Measurements from ENCODE around the gene MYCN. TPM values are rescaled to one million over a fixed set of nuclear protein-coding genes. Genes with fewer than 3 reads are reported as not detected.
"Not testable (repeated sequence)": the region's sequence is repeated elsewhere in the genome, so short reads cannot be mapped to it uniquely, and the experiment has no call there.

The MYCN gene
- total and polyA plus RNA-seq, 9 donors = 1.2 to 7.0 (median 2.7) TPM

DNA sequence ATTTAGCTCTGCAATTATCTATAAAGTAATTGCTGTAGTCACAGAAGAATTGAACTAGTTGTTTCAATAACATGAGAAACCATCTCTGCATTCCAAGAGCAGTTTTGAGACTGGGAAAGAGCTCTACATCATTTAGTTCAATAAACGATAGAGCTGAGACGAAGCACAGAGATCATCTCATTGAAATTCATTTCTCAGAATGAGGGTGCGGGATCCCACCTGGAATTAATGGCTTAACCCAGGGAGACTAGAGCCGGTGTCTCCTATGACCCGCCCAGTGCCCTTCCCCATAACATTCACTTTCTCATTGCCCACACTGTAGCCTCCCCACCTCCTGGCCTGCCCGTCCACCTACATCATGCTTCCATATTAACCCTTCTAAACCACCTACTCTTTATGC, 8.8 kb downstream of the MYCN start:
- H3K4me3 ChIP-seq = no peak overlapping the region
- no peak for DNase-seq
- intact Hi-C loops (cut with DNase I) = loop anchor here in 1 of 4 donors (10.0 kb wide), 1 partner anchor 806 kb away; no protein-coding TSS in a partner anchor

DNA sequence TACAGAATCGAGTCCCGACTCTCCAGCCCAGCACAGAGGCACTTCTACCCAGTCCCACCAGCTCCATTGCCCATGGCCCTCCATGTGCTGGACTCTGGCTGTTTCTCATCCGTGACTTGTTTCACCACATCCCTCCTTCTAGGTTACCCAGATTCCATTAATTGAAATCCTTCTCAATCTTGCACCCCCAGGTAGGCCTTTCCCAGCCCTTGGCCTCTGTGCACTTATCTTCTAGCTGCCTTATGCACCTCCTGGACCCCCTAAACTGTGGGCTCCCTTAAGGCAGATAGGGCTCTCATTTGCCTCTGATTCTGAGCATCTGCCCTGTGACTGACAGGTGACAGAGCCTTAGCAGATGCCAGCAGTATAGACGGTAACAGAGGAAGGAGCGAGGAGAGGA, 9.2 kb downstream of the MYCN start:
- intact Hi-C loops (cut with DNase I) = loop anchor here in 1 of 4 donors (10.0 kb wide), 1 partner anchor 805 kb away; no protein-coding TSS in a partner anchor
- Histone ChIP-seq H3K4me1 (ENCODE audit: insufficient read depth) (no peaks in the 10 kb centered on the region), H3K36me3 (no peaks in the 10 kb centered on the region), H3K27me3 (no peaks in the 10 kb centered on the region), H3K4me3 (no peak overlapping the region), H3K9me3 (no peaks in the 10 kb centered on the region), H3K27ac (no peak overlapping the region)
- 92 to 94% (median 92%) methylated on average over 5 of the region's 5 CpGs for WGBS, 3 donors
- DNase-seq = no peak
- TF ChIP-seq POLR2A (IDR thresholded peaks at IDR 0.05) (no peak), EP300 (IDR thresholded peaks at IDR 0.05) (no peak)
- TF ChIP-seq, protein P1, sequence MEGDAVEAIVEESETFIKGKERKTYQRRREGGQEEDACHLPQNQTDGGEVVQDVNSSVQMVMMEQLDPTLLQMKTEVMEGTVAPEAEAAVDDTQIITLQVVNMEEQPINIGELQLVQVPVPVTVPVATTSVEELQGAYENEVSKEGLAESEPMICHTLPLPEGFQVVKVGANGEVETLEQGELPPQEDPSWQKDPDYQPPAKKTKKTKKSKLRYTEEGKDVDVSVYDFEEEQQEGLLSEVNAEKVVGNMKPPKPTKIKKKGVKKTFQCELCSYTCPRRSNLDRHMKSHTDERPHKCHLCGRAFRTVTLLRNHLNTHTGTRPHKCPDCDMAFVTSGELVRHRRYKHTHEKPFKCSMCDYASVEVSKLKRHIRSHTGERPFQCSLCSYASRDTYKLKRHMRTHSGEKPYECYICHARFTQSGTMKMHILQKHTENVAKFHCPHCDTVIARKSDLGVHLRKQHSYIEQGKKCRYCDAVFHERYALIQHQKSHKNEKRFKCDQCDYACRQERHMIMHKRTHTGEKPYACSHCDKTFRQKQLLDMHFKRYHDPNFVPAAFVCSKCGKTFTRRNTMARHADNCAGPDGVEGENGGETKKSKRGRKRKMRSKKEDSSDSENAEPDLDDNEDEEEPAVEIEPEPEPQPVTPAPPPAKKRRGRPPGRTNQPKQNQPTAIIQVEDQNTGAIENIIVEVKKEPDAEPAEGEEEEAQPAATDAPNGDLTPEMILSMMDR (IDR thresholded peaks at IDR 0.05) = no peak

More for the DNA sequence above, 8.8 kb downstream of the MYCN start:
- Histone ChIP-seq H3K27ac (no peak overlapping the region), H3K9me3 (no peaks in the 10 kb centered on the region), H3K27me3 (no peaks in the 10 kb centered on the region), H3K4me1 (ENCODE audit: insufficient read depth) (no peaks in the 10 kb centered on the region), H3K36me3 (no peaks in the 10 kb centered on the region)
- WGBS, 3 donors = 91 to 94% (median 94%) methylated on average over 6 of the region's 6 CpGs
- TF ChIP-seq POLR2A (IDR thresholded peaks at IDR 0.05) (no peak), EP300 (IDR thresholded peaks at IDR 0.05) (no peak)
- TF ChIP-seq, protein P1 (IDR thresholded peaks at IDR 0.05) = no peak

DNA sequence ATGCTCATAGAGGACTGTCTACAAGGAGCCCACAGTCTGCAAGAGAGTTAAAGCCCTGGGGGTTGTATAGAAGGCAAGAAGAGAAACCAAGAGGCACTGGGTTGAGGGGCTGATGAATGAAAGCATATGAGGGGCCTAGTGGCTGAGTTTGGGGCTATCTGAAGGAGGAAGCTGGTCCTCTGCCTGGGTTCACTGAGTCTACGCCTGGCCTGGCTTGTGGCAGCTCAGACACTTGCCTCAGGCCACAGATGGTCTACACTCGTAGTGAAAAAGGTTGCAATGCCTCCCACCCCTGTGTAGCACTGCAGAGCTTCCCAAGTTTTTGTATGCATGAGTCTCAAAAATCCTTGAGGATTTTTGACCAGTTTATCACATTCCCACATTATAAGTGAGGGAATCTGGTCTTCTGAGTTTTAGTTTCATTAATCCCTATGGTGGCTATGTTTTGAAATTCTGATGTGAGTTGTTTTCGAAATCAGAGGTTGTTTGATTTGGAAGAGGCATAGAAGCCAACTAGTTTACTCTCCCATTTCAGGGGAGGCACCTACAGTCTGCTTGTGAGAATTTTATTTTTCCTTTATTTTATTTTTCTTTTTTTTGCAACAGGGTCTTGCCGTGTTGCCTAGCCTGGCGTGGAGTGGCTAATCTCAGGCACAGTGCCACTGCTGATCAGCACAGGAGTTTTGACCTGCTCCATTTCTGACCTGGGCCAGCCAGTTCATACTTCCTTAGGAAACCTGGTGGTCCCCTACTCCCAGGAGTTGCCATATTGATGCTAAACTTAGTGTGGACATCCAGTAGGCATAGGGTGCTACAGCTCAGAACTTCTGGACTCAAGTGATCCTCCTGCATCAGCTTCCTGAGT, 10.0 kb downstream of the MYCN start:
- TF ChIP-seq, protein P1 (IDR thresholded peaks at IDR 0.05) = no peak
- TF ChIP-seq POLR2A (IDR thresholded peaks at IDR 0.05) (no peak), EP300 (IDR thresholded peaks at IDR 0.05) (no peak)
- no peaks in the 10 kb centered on the region for H3K36me3 ChIP-seq
- H3K27ac ChIP-seq = no peak overlapping the region
- no peaks in the 10 kb centered on the region for H3K4me1 ChIP-seq (ENCODE audit: insufficient read depth)
- no peaks in the 10 kb centered on the region for H3K27me3 ChIP-seq
- intact Hi-C loops (cut with DNase I) = loop anchor here in 1 of 4 donors (10.0 kb wide), 1 partner anchor 554 kb away; no protein-coding TSS in a partner anchor
- H3K9me3 ChIP-seq = no peaks in the 10 kb centered on the region
- 31 to 64% (median 39%) methylated on average over 5 of the region's 5 CpGs for WGBS, 3 donors
- H3K4me3 ChIP-seq = no peak overlapping the region
- DNase-seq = no peak

DNA sequence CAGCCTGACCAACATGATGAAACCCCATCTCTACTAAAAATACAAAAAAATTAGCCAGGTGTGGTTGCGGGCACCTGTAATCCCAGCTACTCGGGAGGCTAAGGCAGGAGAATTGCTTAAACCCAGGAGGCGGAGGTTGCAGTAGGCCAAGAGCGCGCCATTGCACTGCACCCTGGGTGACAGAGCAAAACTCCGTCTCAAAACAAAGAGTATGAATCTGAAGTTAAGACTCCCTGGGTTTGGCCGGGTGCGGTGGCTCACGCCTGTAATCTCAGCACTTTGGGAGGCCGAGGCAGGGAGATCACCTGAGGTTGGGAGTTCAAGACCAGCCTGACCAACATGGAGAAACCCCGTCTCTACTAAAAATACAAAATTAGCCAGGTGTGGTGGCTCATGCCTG, 11.6 kb downstream of the MYCN start:
- 95 to 97% (median 96%) methylated on average over 11 of the region's 11 CpGs for WGBS, 3 donors
- H3K27me3 ChIP-seq; DNase-seq; H3K36me3 ChIP-seq; H3K9me3 ChIP-seq; H3K4me1 ChIP-seq (ENCODE audit: insufficient read depth); H3K27ac ChIP-seq; H3K4me3 ChIP-seq: not testable (repeated sequence)
- intact Hi-C loops (cut with DNase I) = loop anchor here in 1 of 4 donors (10.0 kb wide), 1 partner anchor 553 kb away; no protein-coding TSS in a partner anchor

All from ovary (tissue), 9 donors.